GM19455 (cell line): ENCODE data around the gene FAM168A.

Source experiments
- ATAC-seq: cut with Tn5 transposase; IDR thresholded peaks from one replicate; pipeline ENCODE4 v1.9.1; 2021; ENCODE audit not compliant: unreplicated experiment

FAM168A gene

GRCh38 chr11:73597956-73598718 is at the start of gene FAM168A:
TSS of gene FAM168A (minus strand) at chr11:73598112. CDS start at chr11:73468474, 129,638 bp downstream.
- peak; percentile 91 for ATAC-seq

- no peak for ATAC-seq
Measured at GRCh38 chr11:73647459-73648100, 49.7 kb upstream of the FAM168A start.

GRCh38 chr11:73645972-73646631 is 48.2 kb upstream of the FAM168A start, which contains the start of gene PLEKHB1:
TSS of gene PLEKHB1 (plus strand) at chr11:73646581. CDS start at chr11:73646609, 28 bp downstream.
- no peak for ATAC-seq

GRCh38 chr11:73645121-73645969 is 47.4 kb upstream of the FAM168A start:
- no peak for ATAC-seq

- no peak for ATAC-seq
Measured at GRCh38 chr11:73641668-73642067, 43.8 kb upstream of the FAM168A start.

- no peak for ATAC-seq
Measured at GRCh38 chr11:73640592-73640991, 42.7 kb upstream of the FAM168A start.

GRCh38 chr11:73637012-73637411 is 39.1 kb upstream of the FAM168A start:
- ATAC-seq: no peak

GRCh38 chr11:73636249-73636648 is 38.3 kb upstream of the FAM168A start:
- ATAC-seq: no peak

- no peak for ATAC-seq
Measured at GRCh38 chr11:73635721-73636120, 37.8 kb upstream of the FAM168A start.

- no peak for ATAC-seq
Measured at GRCh38 chr11:73633999-73634398, 36.1 kb upstream of the FAM168A start.

GRCh38 chr11:73632996-73633395 is 35.1 kb upstream of the FAM168A start:
- no peak for ATAC-seq

- ATAC-seq: no peak
Measured at GRCh38 chr11:73629907-73630306, 32.0 kb upstream of the FAM168A start.

GRCh38 chr11:73625696-73626318 is 27.9 kb upstream of the FAM168A start:
- ATAC-seq: no peak

- ATAC-seq: no peak
Measured at GRCh38 chr11:73623686-73624085, 25.8 kb upstream of the FAM168A start.

GRCh38 chr11:73622926-73623593 is 25.1 kb upstream of the FAM168A start:
- ATAC-seq: no peak

GRCh38 chr11:73614591-73614990 is 16.7 kb upstream of the FAM168A start:
- ATAC-seq: no peak

GRCh38 chr11:73612601-73613140 is 14.8 kb upstream of the FAM168A start:
- no peak for ATAC-seq

GRCh38 chr11:73598719-73599379 is 937 bp upstream of the FAM168A start:
- ATAC-seq: no peak

- peak; percentile 27 for ATAC-seq
Measured at GRCh38 chr11:73597336-73597955, 466 bp downstream of the FAM168A start.
